Osteoblast (primary cell): ENCODE data around the gene KISS1. TPM values are rescaled to one million over a fixed set of nuclear protein-coding genes. Genes with fewer than 3 reads are reported as not detected.
A peak's percentile ranks its signal among the peaks of the same experiment; 100 is the strongest.

ENCODE experiments used
- DNase-seq: peaks from one replicate; pipeline ENCODE4 v3.0.0; 2011; ENCODE audit warnings: low spot score, mixed read lengths; ENCODE audit not compliant: insufficient read length; ENCODE audit errors: missing footprints
- H2AFZ ChIP-seq: 2 replicates; pipeline ENCODE4 v1.6.0; 2011; ENCODE audit warnings: mild to moderate bottlenecking, low read length
- H3K27ac ChIP-seq: 2 replicates; pipeline ENCODE4 v1.5.1; 2011; ENCODE audit warnings: mild to moderate bottlenecking, low read depth, low read length, moderate library complexity
- H3K27me3 ChIP-seq: 2 replicates; pipeline ENCODE4 v1.6.0; 2012; ENCODE audit warnings: mild to moderate bottlenecking, control low read depth, inconsistent platforms, low read length, moderate library complexity; ENCODE audit not compliant: insufficient read depth
- H3K36me3 ChIP-seq: 2 replicates; pipeline ENCODE4 v1.5.1; 2011; ENCODE audit warnings: mild to moderate bottlenecking, low read length, control low read depth, moderate library complexity; ENCODE audit not compliant: insufficient read depth
- H3K4me1 ChIP-seq: 2 replicates; pipeline ENCODE4 v1.5.1; 2011; ENCODE audit warnings: mild to moderate bottlenecking, low read length, control low read depth, moderate library complexity; ENCODE audit not compliant: insufficient read depth
- H3K4me2 ChIP-seq: 2 replicates; pipeline ENCODE4 v1.6.0; 2011; ENCODE audit warnings: mild to moderate bottlenecking, low read length; ENCODE audit not compliant: insufficient read depth
- H3K4me3 ChIP-seq: fragments of 200-600 bp; sonication (generic); 3 replicates; pipeline ENCODE4 v1.5.1; 2012; ENCODE audit warnings: mild to moderate bottlenecking, low read length, inconsistent platforms; ENCODE audit not compliant: insufficient read depth
- H3K79me2 ChIP-seq: 2 replicates; pipeline ENCODE4 v1.6.0; 2012; ENCODE audit warnings: mild to moderate bottlenecking, low read length, control low read depth, inconsistent platforms; ENCODE audit not compliant: insufficient read depth
- H3K9me3 ChIP-seq: 2 replicates; pipeline ENCODE4 v1.5.1; 2011; ENCODE audit warnings: low read depth, low read length, control low read depth
- H4K20me1 ChIP-seq: 2 replicates; pipeline ENCODE4 v1.6.0; 2012; ENCODE audit warnings: mild to moderate bottlenecking, low read length, control low read depth; ENCODE audit not compliant: insufficient read depth
- CTCF ChIP-seq: IDR thresholded peaks from 2 replicates; pipeline ENCODE4 v1.5.1; 2011; ENCODE audit warnings: mild to moderate bottlenecking, low read depth, low read length, moderate library complexity; ENCODE audit errors: extremely low read depth
- total RNA-seq: library from RNA; depleted of rRNA; stranded (reverse); fragments of >200 nt; gene quantifications from 2 replicates; pipeline ENCODE4 v1.2.3, GENCODE V29; 2012

Gene KISS1
- total RNA-seq, 1 donor: not detected

GRCh38 chr1:204162494-204163074, 33.7 kb downstream of the KISS1 start:
- peak; percentile 99 for TF ChIP-seq CTCF
- no peaks in the 10 kb centered on the region for H3K4me1 ChIP-seq
- H3K27ac ChIP-seq: no peak overlapping the region
- H3K4me2 ChIP-seq: no peak overlapping the region
- H2AFZ ChIP-seq: no peak overlapping the region
- H3K4me3 ChIP-seq: no peak overlapping the region
- peak; percentile 97 for DNase-seq
- no peaks in the 10 kb centered on the region for H3K36me3 ChIP-seq
- H3K9me3 ChIP-seq: no peaks in the 10 kb centered on the region
- H4K20me1 ChIP-seq: no peaks in the 10 kb centered on the region
- H3K27me3 ChIP-seq: peaks cover 4% of the 10 kb centered on the region
- no peaks in the 10 kb centered on the region for H3K79me2 ChIP-seq

- Histone ChIP-seq H3K79me2 (no peaks in the 10 kb centered on the region), H3K27me3 (peaks cover 4% of the 10 kb centered on the region), H4K20me1 (no peaks in the 10 kb centered on the region), H3K27ac (no peak overlapping the region), H2AFZ (no peak overlapping the region), H3K4me3 (no peak overlapping the region), H3K9me3 (no peaks in the 10 kb centered on the region), H3K36me3 (no peaks in the 10 kb centered on the region), H3K4me1 (no peaks in the 10 kb centered on the region), H3K4me2 (no peak overlapping the region)
- TF ChIP-seq CTCF: no peak
- no peak for DNase-seq
These were observed 34.4 kb downstream of the KISS1 start for GRCh38 chr1:204161609-204162493.

- no peak overlapping the region for H3K27ac ChIP-seq
- no peaks in the 10 kb centered on the region for H4K20me1 ChIP-seq
- H3K9me3 ChIP-seq: no peaks in the 10 kb centered on the region
- H3K4me1 ChIP-seq: no peaks in the 10 kb centered on the region
- DNase-seq: no peak
- TF ChIP-seq CTCF: no peak
- H3K36me3 ChIP-seq: no peaks in the 10 kb centered on the region
- no peak overlapping the region for H3K4me3 ChIP-seq
- H2AFZ ChIP-seq: no peak overlapping the region
- H3K79me2 ChIP-seq: no peaks in the 10 kb centered on the region
- H3K27me3 ChIP-seq: peaks cover 20% of the 10 kb centered on the region
- H3K4me2 ChIP-seq: no peak overlapping the region
These were observed 38.3 kb downstream of the KISS1 start for GRCh38 chr1:204157962-204158361.

GRCh38 chr1:204155881-204156280, 40.4 kb downstream of the KISS1 start:
- Histone ChIP-seq H3K4me3 (no peak overlapping the region), H3K27me3 (peaks cover 32% of the 10 kb centered on the region), H3K27ac (no peak overlapping the region), H3K79me2 (no peaks in the 10 kb centered on the region), H3K4me1 (no peaks in the 10 kb centered on the region), H3K36me3 (no peaks in the 10 kb centered on the region), H3K4me2 (no peak overlapping the region), H2AFZ (no peak overlapping the region), H4K20me1 (no peaks in the 10 kb centered on the region), H3K9me3 (no peaks in the 10 kb centered on the region)
- DNase-seq: no peak
- no peak for TF ChIP-seq CTCF
